ENCODE data around the gene CXADR. TPM values are rescaled to one million over a fixed set of nuclear protein-coding genes. Genes with fewer than 3 reads are reported as not detected.
A peak's percentile ranks its signal among the peaks of the same experiment; 100 is the strongest.

CXADR gene
- total RNA-seq, 4 donors from 2014 or later, result 5.0 to 198 (median 106) TPM

DNA sequence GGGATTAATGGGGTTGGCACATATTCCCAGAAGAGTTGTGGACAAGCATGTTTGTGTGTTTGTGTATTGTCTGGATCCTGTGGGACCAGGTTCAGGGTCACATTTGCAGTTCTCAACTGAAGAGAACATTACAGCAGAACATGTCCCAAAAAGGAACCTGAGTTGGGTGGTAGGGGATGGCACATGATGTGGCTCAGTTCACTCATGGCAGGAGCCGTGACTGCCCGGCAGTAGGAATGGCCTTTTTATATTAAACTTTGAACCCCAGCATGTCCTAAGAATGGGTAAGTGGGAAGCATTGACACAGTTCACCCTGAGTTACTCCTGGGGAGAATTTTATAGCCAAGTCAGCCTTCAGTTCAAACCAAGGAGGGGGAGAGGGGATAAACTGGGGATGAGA, 41.3 kb downstream of the CXADR start:
- Histone ChIP-seq H3K4me1 (no peaks in the 10 kb centered on the region), H3K27me3 (no peaks in the 10 kb centered on the region), H3K9me3 (no peaks in the 10 kb centered on the region), H3K36me3 (no peaks in the 10 kb centered on the region), H3K27ac (no peak overlapping the region), H3K4me3 (no peak overlapping the region)
- no peak for DNase-seq
- no peak for TF ChIP-seq POLR2A (IDR thresholded peaks at IDR 0.05)
- TF ChIP-seq CTCF (IDR thresholded peaks at IDR 0.05), result no peak

DNA sequence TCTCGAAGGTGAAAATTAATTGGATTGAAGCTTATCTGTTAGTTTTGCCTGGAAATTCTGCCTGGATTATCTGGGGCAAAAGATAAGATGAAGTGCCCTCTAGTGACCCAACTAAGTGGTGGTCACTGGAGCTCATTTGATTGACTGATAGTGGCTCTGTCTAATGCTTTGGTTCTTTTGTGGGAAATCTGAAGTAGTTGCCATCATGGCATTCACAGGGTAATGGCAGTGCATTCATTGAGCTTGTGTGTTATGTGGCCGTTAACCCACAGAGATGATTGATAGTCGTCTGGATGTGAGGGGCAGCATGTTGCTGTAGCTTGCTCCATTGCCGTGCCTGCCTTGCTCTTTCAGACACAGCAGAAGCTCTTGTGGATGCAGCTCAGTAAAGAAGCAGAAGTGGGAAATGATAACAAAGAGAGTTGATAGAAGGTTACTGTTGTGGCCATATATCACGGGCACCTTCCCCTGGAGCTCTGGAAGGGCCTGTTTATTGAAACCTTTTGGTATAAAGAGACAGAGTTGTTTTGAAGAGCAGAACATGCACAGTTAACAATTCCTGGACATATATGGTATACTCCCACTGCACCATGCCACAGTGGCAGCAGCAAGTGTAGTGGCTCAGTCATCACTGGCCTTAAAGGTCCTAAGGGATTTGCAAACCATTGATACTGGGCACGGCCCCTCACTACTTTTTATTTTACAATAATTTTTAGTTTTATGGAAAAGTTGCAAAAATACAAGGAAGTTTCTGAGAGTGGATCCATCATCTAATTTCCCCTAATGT, 42.0 kb downstream of the CXADR start:
- TF ChIP-seq CTCF (IDR thresholded peaks at IDR 0.05), result peak in 3 of 6 experiments; percentile 38 to 54 (median 41)
- TF ChIP-seq POLR2A (IDR thresholded peaks at IDR 0.05), result no peak
- Histone ChIP-seq H3K4me1 (no peaks in the 10 kb centered on the region), H3K9me3 (no peaks in the 10 kb centered on the region), H3K27ac (no peak overlapping the region), H3K4me3 (no peak overlapping the region), H3K27me3 (no peaks in the 10 kb centered on the region), H3K36me3 (peaks cover 0 to 3% (median 0%) of the 10 kb centered on the region in 3 donors)
- DNase-seq, result no peak

DNA sequence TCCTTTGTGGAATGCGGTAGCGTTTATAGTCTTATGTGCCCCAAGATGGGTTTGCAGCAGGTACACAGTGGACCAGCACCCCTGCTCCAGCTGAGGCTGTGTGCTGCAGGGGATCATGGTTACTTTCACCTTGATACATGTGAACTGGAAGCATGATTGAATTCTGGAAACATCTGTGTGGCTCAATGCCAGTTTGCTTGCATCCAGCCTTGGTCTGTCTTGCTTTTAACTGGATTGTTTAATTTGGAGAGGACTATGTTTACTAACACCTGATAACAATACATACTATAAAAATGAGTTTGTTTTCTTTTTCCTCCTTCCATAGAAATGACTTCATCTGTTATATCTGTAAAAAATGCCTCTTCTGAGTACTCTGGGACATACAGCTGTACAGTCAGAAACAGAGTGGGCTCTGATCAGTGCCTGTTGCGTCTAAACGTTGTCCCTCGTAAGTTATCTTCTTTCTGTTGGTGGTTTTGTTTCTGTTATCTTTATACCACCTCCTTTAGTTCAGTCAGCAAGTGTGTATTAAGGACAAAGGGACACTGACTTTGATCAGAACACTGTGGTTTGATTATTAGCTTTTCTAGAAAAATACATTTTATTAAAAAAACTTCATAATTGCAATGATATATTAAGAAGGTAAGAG, 47.7 kb downstream of the CXADR start:
- H3K9me3 ChIP-seq, result no peaks in the 10 kb centered on the region
- no peak overlapping the region for H3K4me3 ChIP-seq
- no peaks in the 10 kb centered on the region for H3K4me1 ChIP-seq
- no peak for TF ChIP-seq CTCF (IDR thresholded peaks at IDR 0.05)
- no peak for TF ChIP-seq POLR2A (IDR thresholded peaks at IDR 0.05)
- H3K36me3 ChIP-seq, result peaks cover 0 to 21% (median 0%) of the 10 kb centered on the region in 3 donors
- H3K27ac ChIP-seq, result no peak overlapping the region
- DNase-seq, result no peak
- H3K27me3 ChIP-seq, result no peaks in the 10 kb centered on the region

DNA sequence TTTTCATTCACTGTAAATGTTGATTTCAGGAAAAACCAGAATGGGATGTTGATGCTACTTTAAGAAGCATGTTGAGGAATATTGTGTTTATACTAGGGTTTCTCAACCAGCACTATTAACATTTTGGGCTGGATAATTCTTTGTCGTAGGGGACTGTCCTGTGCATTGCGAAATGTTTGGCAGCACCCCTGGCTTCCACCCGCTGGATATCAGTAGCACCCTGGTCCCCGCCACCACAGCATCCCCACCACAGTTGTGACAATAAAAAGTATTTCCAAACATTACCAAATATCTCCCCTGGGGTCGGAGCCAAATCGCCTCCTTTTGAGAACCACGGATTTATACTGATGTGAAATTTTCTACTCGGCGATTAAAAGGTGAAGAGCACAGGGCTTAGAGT, 57.9 kb downstream of the CXADR start:
- Histone ChIP-seq H3K36me3 (no peaks in the 10 kb centered on the region), H3K27ac (no peak overlapping the region), H3K4me3 (no peak overlapping the region), H3K4me1 (no peaks in the 10 kb centered on the region), H3K9me3 (no peaks in the 10 kb centered on the region), H3K27me3 (no peaks in the 10 kb centered on the region)
- DNase-seq, result no peak
- TF ChIP-seq CTCF (IDR thresholded peaks at IDR 0.05), result no peak
- no peak for TF ChIP-seq POLR2A (IDR thresholded peaks at IDR 0.05)

GRCh38 chr21:17572431-17572830, 59.6 kb downstream of the CXADR start:
- no peaks in the 10 kb centered on the region for H3K4me1 ChIP-seq
- no peaks in the 10 kb centered on the region for H3K27me3 ChIP-seq
- DNase-seq, result no peak
- no peak overlapping the region for H3K27ac ChIP-seq
- no peak for TF ChIP-seq POLR2A (IDR thresholded peaks at IDR 0.05)
- no peak for TF ChIP-seq CTCF (IDR thresholded peaks at IDR 0.05)
- no peaks in the 10 kb centered on the region for H3K36me3 ChIP-seq
- no peak overlapping the region for H3K4me3 ChIP-seq
- H3K9me3 ChIP-seq, result no peaks in the 10 kb centered on the region
